DLD1 (cell line): ENCODE measurements around the gene HMGCS1.
"Not testable (repeated sequence)": the region's sequence is repeated elsewhere in the genome, so short reads cannot be mapped to it uniquely, and the experiment has no call there.

Source experiments
- in situ Hi-C: cut with HindIII; loops from 2 replicates; pipeline ENCODE4 v1.10.0; 2017; ENCODE audit warnings: low sequenced_read_pairs

Gene HMGCS1

DNA sequence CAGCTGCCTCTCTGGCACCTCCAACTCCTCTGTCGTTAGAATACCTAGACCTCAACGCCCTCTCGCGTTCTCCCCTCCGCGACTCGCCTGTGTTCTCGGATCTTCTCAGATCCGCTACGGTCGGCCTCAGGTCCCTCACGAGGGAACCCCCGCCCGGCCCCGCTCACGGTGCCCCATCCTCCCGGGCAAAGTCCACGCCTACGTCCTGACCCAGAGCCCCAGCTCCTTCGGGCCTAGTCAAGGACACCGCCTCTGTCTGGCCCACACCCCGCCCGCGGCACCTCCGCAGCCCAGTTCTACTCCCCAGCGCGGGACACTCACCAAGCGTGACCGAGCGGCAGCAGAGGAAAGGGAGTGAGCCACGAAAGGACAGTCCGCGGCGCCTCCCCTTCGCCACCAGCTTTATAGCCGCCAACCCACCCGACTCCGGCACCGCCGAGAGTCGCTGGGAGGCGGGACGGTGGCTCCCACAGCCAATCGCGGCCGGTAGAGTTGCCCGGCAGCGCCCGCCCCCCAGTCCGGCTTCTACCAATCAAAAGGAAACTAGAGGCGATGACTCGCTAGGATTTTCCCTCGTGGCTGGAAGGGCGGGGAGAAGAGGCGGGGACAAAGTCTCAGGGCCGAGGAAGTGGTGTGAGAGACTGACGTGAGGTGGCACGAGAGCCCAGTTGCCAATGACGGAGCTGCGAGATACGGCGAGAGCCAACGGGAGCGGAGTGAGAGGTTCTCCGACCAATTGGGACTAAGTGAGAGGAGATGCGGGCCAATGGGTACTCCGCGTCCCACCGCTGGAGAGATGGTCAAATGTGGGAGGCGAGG lies at the start of gene HMGCS1:
Gene HMGCS1, minus strand, starts transcription at position 378 of the 819 bp plus-strand sequence. CDS start 14,447 bp downstream, outside the sequence.
- in situ Hi-C loops, result no loop called here

DNA sequence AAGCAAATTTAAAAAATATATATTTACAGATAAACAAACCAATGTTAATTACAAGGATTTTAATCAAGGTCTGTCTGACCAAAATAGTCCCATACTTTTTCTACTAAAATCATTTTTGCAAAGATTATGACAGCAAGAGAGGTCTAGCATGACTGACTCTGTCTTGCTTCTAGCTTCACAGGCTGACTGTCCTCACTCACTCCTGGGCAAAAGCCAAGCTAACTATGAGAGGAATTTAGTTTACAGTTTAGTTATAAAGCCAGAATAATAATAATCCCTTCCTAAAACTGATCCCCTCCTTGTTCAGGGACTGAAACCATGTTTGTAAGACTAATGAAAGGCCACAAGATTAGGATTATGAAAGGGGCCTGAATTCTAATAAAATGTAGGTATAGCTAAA lies 45.5 kb upstream of the HMGCS1 start:
- in situ Hi-C loops, result no loop called here

DNA sequence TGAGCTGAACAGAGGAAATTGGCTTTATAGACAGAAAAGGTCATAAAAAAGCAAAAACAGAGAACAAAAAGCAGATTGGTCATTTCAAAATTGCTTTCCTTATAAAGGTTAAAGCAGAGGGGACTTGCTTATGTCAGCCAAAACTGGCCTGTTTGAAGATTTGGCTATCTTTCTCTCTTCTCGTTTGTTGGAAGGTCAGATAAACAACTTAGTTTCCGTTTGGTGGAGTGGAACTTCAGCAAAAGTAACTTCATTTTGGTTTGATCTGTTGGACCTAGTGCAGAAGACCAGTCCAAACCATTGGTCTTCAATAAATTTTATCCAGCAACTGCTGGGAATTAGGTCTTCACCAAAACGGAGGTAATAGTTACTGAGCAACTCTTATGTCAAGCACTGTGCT lies 45.1 kb upstream of the HMGCS1 start:
- in situ Hi-C loops, result no loop called here

DNA sequence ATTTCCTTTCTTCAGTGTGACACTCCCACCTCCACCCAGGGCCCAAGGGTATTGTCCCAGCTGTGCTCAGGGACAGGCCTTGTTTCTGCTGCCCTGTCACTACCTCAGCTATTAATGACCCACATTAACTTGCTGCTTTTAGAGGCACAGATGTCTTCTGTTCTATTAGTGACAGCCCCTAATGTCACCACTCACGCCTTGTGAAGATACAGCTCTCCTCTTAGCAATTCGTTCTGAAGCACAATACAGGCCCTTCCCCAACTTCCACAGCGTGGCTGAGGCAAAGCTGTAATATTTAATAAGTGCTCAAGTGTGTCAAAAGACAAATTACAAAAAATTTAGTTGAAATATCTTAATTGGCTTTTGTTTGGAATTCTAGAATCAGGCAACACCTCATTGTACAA lies 44.7 kb upstream of the HMGCS1 start:
- in situ Hi-C loops, result no loop called here

DNA sequence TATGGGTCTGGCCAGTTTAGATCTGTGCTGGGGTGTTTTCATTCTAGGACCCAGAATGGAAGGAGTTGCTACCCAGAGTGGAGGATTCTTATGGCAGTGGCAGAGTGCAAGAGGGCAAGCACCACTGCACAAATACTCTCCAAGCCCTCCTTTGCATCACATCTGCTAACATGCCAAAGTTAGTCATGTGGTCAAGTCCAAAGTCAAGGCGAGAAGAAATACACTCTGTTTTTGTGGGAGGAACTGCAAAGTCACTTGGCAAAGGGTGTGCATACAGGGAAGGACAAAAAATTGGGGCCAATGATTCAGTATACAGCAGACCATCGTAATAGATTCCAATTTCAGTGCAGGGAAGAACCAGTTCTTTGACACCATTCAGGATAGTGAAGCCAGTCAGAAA lies 43.9 kb upstream of the HMGCS1 start:
- in situ Hi-C loops, result no loop called here

DNA sequence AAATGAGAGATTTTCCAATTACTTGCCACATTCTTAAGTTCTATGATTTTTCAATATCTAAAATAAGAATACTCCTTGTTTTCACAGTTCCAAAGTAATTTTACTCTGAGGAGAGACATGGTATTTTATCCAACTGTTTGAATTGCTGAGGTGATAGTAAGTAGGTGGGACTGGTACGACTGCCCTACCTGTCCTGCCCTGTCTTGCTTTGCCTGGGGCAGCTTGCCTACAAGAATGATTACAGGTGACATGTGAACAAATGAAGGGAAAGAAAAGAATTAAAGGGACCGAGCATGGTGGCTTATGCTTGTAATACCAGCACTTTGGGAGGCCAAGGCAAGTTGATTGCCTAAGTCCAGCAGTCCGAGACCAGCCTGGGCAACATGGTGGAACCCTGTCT lies 41.6 kb upstream of the HMGCS1 start:
- in situ Hi-C loops, result no loop called here

DNA sequence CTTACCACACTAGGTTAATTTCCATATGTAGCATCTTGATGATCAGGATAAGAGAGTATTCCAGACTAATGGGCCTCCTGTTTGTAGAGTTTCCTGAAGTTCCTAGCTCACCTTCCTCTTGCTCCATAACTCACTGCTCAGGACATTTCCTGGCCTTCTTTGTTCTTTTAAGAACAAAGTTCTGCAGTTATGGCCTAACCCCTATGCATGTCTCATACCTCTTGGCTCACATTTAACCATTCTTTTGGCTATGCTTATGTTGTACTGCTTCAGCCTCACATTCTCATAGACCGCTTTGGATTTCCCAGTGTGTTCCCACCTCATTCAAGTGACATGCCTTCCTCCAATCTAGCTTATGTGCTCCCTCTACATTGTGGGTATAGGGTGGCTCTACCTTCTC lies 40.5 kb upstream of the HMGCS1 start:
- in situ Hi-C loops, result no loop called here

DNA sequence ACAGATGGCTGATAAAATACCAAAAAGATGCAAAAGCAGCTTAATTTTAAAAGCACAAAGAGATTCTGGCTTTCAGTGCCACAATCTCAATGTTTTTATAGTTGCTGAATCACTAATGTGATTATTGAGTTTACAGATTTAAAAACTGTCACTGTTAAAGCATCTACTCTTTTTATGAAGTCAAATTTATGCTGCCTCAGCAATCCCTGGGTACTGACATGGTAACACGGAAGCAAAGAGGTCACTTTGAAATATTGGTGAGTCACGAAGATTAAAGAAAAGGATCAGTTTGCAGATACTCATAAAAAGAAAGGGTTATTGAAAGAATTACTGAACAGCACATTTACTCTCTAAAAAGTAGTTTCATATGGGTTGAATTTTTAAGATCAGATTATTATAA lies 39.7 kb upstream of the HMGCS1 start:
- in situ Hi-C loops, result no loop called here

DNA sequence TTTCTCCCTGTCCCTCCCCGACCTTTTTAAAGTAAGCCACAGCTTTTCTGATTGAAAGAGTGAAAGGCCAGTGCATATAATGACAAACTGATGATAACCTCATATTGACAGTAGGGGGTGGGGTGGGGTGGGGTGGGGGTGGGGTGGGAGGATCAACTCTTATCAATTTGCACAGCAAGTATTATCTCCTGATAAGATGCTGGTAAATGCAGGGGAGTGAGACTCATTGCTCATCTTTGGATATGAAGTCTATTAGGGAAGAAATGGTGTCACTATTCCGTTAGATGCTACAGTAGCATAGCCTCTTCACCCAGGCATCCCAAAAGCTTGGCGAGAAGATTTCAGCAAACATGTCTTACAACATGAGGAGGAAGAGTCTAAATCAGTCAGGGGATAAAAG lies 38.9 kb upstream of the HMGCS1 start:
- in situ Hi-C loops, result no loop called here

DNA sequence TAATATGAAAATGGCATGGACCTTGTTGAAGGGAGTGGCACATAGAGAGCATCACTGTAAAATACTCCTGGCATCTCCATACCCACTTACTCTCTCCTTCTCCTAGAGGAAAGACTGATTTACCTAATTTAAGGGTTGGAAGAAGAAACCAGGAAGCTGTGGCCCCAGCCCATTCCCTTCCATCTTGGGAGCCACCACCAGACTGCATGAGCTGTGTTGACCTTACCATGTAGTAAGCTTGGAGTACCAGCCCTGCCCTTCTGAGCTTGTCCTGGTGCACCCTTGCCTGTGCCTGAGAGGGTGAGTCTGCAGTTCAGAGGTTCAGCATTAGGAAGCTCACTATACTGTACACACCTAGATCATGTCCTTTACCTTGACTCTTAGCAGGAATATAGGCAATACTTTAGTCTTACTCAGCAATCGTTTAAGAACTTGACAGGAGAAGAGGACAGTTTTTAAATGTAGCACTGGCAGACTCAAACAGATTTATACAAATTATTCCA lies 35.7 kb upstream of the HMGCS1 start:
- in situ Hi-C loops, result no loop called here

DNA sequence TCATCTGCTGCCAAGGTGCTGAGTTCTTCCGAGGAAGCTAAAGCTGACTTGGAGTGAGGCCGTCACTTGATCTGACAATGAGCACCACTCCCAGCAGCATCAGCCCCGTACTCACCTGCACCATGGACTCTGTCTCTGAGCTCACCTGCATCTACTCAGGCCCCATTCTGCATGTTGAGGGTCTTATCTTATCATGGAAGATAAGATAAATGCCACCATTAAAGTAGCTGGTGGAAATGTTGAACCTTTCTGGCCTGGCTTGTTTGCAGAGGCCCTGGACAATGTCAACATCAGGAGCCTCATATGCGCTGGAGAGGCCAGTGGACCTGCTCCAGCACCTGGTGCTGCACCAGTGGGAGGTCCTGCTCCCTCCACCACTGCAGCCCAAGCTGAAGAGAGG lies 35.0 kb upstream of the HMGCS1 start:
- in situ Hi-C loops, result no loop called here

DNA sequence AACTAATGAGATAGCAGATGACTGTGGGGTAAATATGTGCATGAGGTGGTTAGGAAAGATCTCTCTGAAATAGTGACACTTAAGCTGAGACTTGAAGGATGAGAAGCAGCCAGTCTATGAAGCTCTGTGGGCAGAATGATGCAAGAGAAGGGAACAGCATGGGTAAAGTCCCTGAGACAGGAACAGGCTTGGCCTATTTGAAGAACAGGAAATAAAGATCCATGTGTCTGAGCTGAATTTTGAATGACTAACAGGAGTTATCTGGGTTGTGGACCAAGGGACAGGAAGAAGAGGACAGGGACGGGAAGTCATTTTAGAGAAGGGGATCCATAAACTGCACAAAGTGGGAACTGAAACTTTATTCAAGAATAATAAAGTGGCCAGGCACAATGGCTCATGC lies 25.6 kb upstream of the HMGCS1 start:
- in situ Hi-C loops, result no loop called here

DNA sequence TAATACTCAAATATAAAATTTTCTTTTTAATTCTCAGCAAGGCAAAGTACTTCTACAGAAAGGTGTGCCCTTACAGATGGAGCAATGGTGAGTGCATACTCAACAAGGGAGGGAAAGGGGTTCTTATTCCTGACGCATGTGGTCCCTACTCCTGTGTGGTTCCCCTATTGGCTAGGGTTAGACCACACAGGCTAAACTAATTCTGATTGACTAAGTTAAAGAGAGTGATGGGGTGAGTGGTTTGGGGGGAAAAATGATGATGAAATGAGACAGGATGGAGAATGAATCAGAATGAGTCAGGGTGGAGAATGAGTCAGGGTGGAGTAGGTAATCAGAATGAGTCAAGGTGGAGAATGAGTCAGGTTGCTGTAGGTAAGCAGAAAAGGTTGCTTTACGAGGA lies 22.9 kb upstream of the HMGCS1 start:
- in situ Hi-C loops, result no loop called here

DNA sequence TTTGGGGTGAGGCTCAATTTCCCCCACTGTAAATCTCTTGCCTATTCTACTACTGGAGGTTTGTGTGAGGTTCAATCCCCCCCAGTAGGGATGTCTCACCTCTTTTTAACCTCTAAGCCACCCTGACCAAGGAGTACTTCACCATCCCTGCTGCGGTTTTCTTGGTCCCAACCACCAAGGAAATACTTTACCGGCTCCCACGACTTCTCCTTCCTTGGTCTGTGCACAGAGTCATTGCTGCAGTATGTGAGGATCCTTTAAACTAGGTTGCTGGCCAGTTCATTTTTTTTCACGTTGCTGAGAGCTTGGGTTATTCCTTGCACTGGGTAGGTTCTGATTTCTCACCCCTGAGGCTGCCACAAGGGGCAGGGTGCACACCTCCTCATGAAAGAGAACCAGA lies 22.5 kb upstream of the HMGCS1 start:
- in situ Hi-C loops, result no loop called here

DNA sequence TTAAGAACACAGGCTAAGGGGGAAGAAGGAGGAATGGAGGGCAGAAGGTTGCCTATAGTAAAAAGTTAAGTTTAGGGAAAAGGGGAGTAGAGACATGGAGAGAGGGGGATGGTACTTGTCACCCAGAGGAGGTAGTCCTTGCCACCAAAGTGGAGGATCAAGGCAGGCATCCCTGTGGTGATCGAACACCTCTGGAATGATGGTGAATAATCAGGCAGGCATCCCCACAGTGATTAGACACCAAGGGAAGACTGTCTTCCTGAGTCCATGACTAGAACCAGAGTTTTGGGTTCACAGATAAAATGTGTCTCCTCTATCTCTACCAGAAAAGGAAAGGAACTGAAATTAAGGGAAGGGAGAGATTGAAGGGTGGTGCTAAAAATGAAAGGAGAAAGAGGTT lies 19.2 kb upstream of the HMGCS1 start:
- in situ Hi-C loops, result no loop called here

DNA sequence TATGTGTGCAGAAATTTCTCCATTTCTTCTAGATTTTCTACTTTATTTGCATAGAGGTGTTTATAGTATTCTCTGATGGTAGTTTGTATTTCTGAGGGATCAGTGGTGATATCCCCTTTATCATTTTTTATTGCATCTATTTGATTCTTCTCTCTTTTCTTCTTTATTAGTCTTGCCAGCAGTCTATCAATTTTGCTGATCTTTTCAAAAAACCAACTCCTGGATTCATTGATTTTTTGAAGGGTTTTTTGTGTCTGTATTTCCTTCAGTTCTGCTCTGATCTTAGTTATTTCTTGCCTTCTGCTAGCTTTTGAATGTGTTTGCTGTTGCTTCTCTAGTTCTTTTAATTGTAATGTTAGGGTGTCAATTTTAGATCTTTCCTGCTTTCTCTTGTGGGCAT lies 12.4 kb upstream of the HMGCS1 start:
- in situ Hi-C loops, result not testable (repeated sequence)

DNA sequence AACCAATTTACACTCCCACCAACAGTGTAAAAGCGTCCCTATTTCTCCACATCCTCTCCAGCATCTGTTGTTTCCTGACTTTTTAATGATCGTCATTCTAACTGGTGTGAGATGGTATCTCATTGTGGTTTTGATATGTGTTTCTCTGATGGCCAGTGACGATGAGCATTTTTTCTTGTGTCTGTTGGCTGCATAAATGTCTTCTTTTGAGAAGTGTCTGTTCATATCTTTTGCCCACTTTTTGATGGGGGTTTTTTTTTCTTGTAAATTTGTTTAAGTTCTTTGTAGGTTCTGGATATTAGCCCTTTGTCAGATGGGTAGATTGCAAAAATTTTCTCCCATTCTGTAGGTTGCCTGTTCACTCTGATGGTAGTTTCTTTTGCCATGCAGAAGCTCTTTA lies 10.3 kb upstream of the HMGCS1 start:
- in situ Hi-C loops, result not testable (repeated sequence)

DNA sequence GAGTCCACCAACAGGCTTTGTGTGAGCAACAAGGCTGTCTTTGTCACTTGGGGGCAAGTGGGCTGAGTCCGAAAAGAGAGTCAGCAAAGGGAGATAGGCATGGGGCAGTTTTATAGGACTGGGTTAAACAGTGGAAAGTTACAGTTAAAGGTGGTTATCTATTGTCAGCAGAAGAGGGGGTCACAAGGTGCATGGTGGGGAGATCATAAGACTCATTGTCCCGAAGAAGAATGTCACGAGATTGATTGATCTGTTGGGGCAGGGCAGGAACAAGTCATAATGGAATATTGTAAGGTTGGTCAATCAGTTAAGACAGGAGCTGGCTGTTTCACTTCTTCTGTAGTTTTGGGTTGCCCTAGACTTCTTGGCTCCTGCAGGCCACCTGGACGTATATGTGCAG lies 7.6 kb upstream of the HMGCS1 start:
- in situ Hi-C loops, result no loop called here

DNA sequence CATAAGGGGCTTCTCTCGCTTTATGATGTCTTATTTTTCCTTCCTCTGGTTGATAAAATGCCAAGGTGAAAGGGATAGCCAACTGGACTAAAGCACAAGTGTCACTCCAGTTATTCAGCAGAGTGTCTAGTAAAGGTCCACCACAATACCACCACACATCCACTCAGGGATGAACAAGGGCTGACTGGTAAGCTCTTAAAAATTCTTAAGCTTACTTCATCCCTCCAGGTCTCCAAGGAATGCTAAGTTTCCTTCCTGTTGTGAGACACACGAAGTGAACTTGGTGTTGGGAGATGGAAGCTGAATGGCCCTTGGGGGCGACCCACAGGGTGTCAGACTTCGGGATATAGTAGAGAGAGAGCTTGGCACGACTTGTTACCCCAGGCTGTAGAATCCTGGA lies 3.2 kb upstream of the HMGCS1 start:
- in situ Hi-C loops, result no loop called here

DNA sequence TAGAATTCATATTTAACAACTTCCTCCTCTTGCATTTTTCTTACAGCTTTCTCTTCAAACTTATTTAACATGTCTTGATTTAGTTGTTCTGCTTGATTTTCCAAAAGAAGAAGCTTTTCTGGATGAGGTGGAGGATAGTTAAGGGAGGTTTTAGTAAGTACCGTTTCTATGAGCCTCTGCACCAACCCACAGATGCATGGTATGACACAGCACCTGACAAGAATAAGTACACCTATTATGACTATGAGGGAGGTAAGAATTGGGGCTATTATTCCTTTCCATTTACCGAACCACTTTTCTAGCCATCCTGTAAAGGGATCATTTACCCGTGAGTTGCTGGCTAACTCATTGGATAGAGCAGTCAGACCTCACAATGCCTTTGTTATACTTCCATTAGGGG lies 2.5 kb upstream of the HMGCS1 start:
- in situ Hi-C loops, result no loop called here

DNA sequence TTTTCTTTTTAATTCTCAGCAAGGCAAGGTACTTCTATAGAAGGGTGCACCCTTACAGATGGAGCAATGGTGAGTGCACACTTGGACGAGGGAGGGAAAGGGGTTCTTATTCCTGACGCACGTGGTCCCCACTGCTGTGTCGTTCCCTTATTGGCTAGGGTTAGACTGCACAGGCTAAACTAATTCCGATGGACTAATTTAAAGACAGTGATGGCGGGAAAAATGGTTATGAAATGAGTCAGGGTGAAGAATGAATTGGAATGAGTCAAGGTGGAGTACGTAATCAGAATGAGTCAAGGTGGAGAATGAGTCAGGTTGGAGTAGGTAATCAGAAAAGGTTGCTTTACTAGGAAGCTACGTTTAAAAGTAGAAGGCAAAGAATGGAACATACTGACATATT lies 2.1 kb upstream of the HMGCS1 start:
- in situ Hi-C loops, result no loop called here

DNA sequence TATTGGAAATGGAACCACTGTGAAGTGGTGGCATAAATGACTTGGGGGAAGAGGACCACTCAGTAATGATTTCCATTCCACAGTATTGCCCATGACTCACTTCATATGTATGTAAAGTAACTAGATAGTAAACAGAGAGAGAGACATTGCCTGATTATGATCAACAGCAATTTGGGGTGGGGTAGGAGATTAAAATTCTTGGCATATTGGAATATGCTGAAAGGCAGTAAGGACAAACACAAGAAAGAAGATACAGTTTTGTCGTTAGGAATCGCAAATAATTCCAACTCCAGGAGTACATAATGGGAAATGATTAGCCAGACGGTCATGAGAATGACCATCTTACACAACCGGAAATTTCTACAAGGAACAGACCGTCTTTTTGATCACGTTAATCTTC lies 1.5 kb upstream of the HMGCS1 start:
- in situ Hi-C loops, result no loop called here

DNA sequence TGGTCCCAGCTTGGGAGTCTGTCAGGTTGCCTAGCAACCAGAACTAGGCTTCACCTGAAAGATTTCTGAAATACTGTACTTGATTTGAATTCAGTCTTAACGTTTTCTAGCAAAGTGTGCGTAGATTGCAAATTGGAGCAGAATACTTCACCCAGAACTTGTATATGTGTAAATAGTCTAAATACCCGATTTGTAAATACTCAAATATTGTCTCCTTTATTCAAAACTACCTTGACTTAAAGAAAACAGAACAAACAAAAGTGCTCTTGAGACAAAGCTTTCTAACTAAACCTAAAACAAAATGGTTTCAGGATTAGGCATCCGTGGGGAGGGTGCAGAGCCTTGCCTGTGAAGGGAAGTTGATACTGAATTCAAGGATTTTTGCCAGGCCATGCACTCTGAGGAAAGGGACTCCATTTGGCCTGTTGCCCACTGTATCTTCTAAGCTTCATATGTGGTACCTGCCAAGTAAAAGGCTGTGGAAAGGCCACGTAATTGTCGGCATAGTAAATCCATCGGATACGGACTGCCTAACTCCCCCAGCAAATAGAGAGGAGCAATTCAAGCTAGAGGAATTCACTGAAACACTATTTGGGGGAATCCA lies 744 bp upstream of the HMGCS1 start:
- in situ Hi-C loops, result no loop called here
